Spleen (tissue), 11 donors: Measurements from ENCODE around the gene CIAO2B. TPM values are rescaled to one million over a fixed set of nuclear protein-coding genes. Genes with fewer than 3 reads are reported as not detected.

Experiments
- DNase-seq: peaks from one replicate; pipeline ENCODE4 v3.0.0-alpha.2; 2020
- H3K27ac ChIP-seq, 8 donors: fragments of 200-600 bp; sonication (generic) in 7 of 8; 1 replicate in 4 of 8; 2 replicates in 4 of 8; pipeline versions ENCODE4 v1.5.0 to v1.8.0; 2016 to 2021; ENCODE audit warnings: inconsistent platforms in 4 of 8, mild to moderate bottlenecking in 4 of 8, moderate library complexity in 1 of 8
- H3K27me3 ChIP-seq, 7 donors: fragments of 200-600 bp; sonication (generic) in 6 of 7; replicated peaks in 1 of 7; 1 replicate in 4 of 7; 2 replicates in 3 of 7; pipeline versions ENCODE4 v1.5.0 to v1.8.0; 2016 to 2021; ENCODE audit warnings: inconsistent platforms in 3 of 7, mild to moderate bottlenecking in 1 of 7
- H3K36me3 ChIP-seq, 6 donors: fragments of 200-600 bp; sonication (generic) in 5 of 6; 1 replicate in 4 of 6; 2 replicates in 2 of 6; pipeline versions ENCODE4 v1.5.0 to v1.8.0; 2016 to 2021; ENCODE audit warnings: inconsistent platforms in 2 of 6
- H3K4me1 ChIP-seq, 6 donors: fragments of 200-600 bp; sonication (generic) in 5 of 6; 1 replicate in 3 of 6; 2 replicates in 3 of 6; pipeline versions ENCODE4 v1.5.0 to v1.8.0; 2016 to 2021; ENCODE audit warnings: inconsistent platforms in 3 of 6
- H3K4me3 ChIP-seq, 8 donors: fragments of 200-600 bp; sonication (generic) in 7 of 8; 1 replicate in 4 of 8; 2 replicates in 4 of 8; pipeline versions ENCODE4 v1.5.0 to v1.8.0; 2016 to 2021; ENCODE audit warnings: inconsistent platforms in 4 of 8, mild to moderate bottlenecking in 4 of 8, moderate library complexity in 2 of 8
- H3K9me3 ChIP-seq, 8 donors: fragments of 200-600 bp; sonication (generic) in 7 of 8; 1 replicate in 4 of 8; 2 replicates in 4 of 8; pipeline versions ENCODE4 v1.5.0 to v1.8.0; 2016 to 2021; ENCODE audit warnings: inconsistent platforms in 4 of 8
- POLR2A ChIP-seq, 3 donors: fragments of 450-650 bp; IDR thresholded peaks; one replicate each; pipeline ENCODE4 v1.5.1; 2017; ENCODE audit warnings: antibody characterized with exemption in 3 of 3, mild to moderate bottlenecking in 1 of 3
- POLR2AphosphoS5 ChIP-seq, 3 donors: sonication (generic); formaldehyde crosslinking; IDR thresholded peaks; one replicate each; pipeline ENCODE4 v1.5.1; 2017; ENCODE audit warnings: antibody characterized with exemption in 3 of 3
- WGBS, 5 donors: extraction: QIAGEN DNeasy Blood & Tissue Kit in 3 of 5; methylation state at CpG; one replicate each; pipeline versions ENCODE4 v1.1.5 to v1.1.7; 2013 to 2018; 5-methylcytosine and 5-hydroxymethylcytosine counted together
- intact Hi-C: fragments of 100-400 bp; cut with DNase I; formaldehyde crosslinking; loops from one replicate; pipeline ENCODE4 v1.15.0; 2023; ENCODE audit warnings: low total_unique reads
- polyA plus RNA-seq, 3 donors: library from polyadenylated mRNA; stranded (reverse); fragments of 200-250 nt; gene quantifications; one replicate each; pipeline ENCODE4 v1.2.1, GENCODE V29; 2013
- total RNA-seq, 7 donors: library from RNA; depleted of rRNA in 3 of 7; stranded (reverse); fragments of >200 nt in 3 of 7; fragmentation: NEBNext Ultra II Directional in 4 of 7; extraction: Animal tissue kit (Norgen Biotek cat#: 25700) in 4 of 7; gene quantifications; one replicate each; pipeline versions ENCODE4 v1.1.0 to v1.2.1, GENCODE V29; 2016 to 2021
- TF ChIP-seq, protein P1 (sequence below), 11 experiments: fragments of 200-600 bp in 7 of 11; fragments of 450-650 bp in 4 of 11; sonication (generic) in 4 of 11; IDR thresholded peaks in 8 of 11; conservative IDR thresholded peaks in 3 of 11; 1 replicate in 7 of 11; 2 replicates in 4 of 11; pipeline versions ENCODE4 v1.4.0 to v1.8.0; 2016 to 2021; ENCODE audit warnings: antibody characterized with exemption in 11 of 11, inconsistent platforms in 4 of 11, mild to moderate bottlenecking in 1 of 11
- donor health status: healthy with polysubstance abuse.
- donor health status: DM: no; HTN: no; CAD: no; lungs with moderate emphysema.
- donor health status: DM: no; HTN: no; CAD: no.
- donor health status: Bipolar disorder and iron deficiency.
- donor health status: healthy.
- donor health status: DM: no; HTN: no; CAD: no.
- donor health status: DM: yes; HTN: yes; CAD: no.

CIAO2B gene
- total and polyA plus RNA-seq, 10 donors = 46.8 to 168 (median 58.1) TPM

DNA sequence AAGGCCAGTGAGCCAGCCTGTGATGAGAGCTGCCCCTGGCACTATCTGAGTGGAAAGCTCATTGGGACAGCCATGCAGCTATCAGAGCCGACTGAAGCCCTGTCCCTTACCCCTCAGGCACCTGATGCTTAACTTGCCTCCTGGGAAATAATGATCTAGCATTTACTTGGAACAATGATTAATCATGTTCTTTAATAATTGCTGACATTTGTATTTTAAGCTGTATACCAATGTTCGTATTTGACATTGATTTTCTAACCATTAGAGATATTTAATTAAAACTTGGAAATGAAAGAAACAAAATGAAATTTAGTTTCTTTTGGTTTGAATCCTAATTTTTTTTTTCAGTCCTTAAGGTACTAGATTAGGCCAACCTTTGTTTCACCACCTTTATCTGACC, 43.4 kb downstream of the CIAO2B start:
- Histone ChIP-seq H3K4me3 (no peak overlapping the region), H3K27ac (no peak overlapping the region), H3K27me3 (no peaks in the 10 kb centered on the region), H3K36me3 (peaks cover 0 to 22% (median under 1%) of the 10 kb centered on the region in 6 donors), H3K9me3 (no peaks in the 10 kb centered on the region), H3K4me1 (no peaks in the 10 kb centered on the region)
- TF ChIP-seq POLR2AphosphoS5 (IDR thresholded peaks at IDR 0.05) (no peak), POLR2A (IDR thresholded peaks at IDR 0.05) (no peak)
- TF ChIP-seq, protein P1, sequence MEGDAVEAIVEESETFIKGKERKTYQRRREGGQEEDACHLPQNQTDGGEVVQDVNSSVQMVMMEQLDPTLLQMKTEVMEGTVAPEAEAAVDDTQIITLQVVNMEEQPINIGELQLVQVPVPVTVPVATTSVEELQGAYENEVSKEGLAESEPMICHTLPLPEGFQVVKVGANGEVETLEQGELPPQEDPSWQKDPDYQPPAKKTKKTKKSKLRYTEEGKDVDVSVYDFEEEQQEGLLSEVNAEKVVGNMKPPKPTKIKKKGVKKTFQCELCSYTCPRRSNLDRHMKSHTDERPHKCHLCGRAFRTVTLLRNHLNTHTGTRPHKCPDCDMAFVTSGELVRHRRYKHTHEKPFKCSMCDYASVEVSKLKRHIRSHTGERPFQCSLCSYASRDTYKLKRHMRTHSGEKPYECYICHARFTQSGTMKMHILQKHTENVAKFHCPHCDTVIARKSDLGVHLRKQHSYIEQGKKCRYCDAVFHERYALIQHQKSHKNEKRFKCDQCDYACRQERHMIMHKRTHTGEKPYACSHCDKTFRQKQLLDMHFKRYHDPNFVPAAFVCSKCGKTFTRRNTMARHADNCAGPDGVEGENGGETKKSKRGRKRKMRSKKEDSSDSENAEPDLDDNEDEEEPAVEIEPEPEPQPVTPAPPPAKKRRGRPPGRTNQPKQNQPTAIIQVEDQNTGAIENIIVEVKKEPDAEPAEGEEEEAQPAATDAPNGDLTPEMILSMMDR (IDR thresholded peaks at IDR 0.05 in 8 of 11, conservative IDR thresholded peaks at IDR 0.05 in 3 of 11) = no peak
- 85 to 93% (median 90%) methylated on average over 2 of the region's 2 CpGs for WGBS, 5 donors
- no peak for DNase-seq
- intact Hi-C loops = no loop called here

DNA sequence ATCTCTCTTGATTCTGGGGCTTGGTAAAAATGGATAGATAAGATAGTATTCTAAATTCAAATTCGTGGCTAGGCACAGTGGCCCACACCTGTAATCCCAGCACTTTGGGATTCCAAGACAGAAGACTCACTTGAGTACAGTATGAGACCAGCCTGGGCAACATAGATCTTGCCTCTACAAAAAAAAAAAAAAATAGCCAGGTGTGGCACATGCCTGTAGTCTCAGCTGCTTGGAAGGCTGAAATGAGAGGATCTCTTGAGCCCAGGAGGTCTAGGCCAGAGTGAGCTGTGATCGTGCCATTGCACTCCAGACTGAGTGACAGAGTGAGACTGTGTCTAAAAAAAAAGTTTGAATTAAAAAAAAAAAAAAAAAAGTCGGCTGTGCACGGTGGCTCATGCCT, 44.6 kb downstream of the CIAO2B start:
- no peak for DNase-seq
- H3K27me3 ChIP-seq = no peaks in the 10 kb centered on the region
- H3K4me1 ChIP-seq = no peaks in the 10 kb centered on the region
- 74 to 87% (median 79%) methylated on average over 4 of the region's 4 CpGs for WGBS, 5 donors
- intact Hi-C loops = no loop called here
- no peaks in the 10 kb centered on the region for H3K9me3 ChIP-seq
- H3K36me3 ChIP-seq = peaks cover 0 to 34% (median 12%) of the 10 kb centered on the region in 6 donors
- no peak for TF ChIP-seq POLR2A (IDR thresholded peaks at IDR 0.05)
- TF ChIP-seq, protein P1 (IDR thresholded peaks at IDR 0.05 in 8 of 11, conservative IDR thresholded peaks at IDR 0.05 in 3 of 11) = no peak
- TF ChIP-seq POLR2AphosphoS5 (IDR thresholded peaks at IDR 0.05) = no peak
- H3K4me3 ChIP-seq = no peak overlapping the region
- no peak overlapping the region for H3K27ac ChIP-seq

DNA sequence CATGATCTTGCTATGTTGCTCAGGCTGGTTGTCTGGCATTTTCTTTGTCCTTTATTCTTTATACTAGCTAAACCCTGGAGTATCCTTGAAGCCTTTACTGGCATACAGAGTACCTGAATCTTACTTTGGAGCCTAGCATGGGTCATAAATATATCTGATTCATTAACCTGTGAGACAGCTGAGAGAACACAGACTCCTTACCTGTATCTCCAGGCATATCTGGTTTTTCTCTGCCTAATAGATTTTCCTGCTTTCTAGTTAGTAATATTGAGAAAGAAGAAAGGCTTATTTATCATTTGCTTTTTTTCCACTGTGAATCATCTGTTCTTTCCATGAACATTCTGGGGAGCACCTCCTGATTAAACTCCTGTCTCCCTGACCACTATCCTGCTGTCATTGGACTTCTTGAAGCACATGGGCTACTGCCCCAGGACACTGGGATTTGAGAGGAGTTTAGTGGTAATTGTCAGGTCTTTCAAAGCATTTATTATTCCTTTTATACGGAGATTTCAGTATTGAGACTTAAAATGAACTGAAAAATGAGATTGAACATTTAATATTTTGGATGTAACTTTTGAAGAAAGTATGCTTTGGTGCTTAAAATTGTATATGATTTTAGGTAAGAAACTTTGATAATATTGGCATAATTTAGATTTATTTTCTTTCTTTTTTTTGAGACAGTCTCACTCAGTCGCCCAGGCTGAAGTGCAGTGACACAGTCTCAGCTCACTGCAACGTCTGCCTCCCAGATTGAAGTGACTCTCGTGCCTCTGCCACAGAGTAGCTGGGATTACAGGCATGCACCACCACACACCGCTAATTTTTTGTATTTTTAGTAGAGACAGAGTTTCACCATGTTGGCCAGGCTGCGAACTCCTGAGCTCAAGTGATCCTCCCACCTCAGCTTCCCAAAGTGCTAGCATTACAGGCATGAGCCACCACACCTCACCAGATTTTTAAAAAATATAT, 45.3 kb downstream of the CIAO2B start:
- 92 to 96% (median 94%) methylated on average over 6 of the region's 6 CpGs for WGBS, 5 donors
- H3K27ac ChIP-seq = no peak overlapping the region
- no peaks in the 10 kb centered on the region for H3K9me3 ChIP-seq
- peaks cover 0 to 41% (median 18%) of the 10 kb centered on the region in 6 donors for H3K36me3 ChIP-seq
- TF ChIP-seq POLR2A (IDR thresholded peaks at IDR 0.05) (no peak), POLR2AphosphoS5 (IDR thresholded peaks at IDR 0.05) (no peak)
- TF ChIP-seq, protein P1 (IDR thresholded peaks at IDR 0.05 in 8 of 11, conservative IDR thresholded peaks at IDR 0.05 in 3 of 11) = no peak
- DNase-seq = no peak
- H3K27me3 ChIP-seq = no peaks in the 10 kb centered on the region
- no peaks in the 10 kb centered on the region for H3K4me1 ChIP-seq
- no peak overlapping the region for H3K4me3 ChIP-seq
- intact Hi-C loops = no loop called here

DNA sequence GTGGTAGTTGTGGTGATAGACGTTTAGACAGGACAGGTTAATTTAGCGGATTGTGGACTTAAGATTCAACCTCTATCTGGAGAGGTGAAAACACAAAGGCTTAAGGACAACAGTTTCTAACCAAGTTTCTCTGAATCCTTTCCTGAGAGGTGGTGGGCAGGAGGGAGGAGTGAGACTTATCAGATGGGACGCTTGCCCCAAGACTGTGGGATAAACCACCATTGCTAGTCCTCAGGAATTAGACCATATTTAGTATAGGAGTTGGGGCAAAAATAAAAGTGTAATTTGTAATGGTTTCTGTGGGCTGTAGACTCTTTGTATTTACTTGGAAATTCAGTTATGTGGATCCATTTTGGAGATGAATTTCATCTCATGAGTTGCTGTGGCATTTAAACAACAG, 47.3 kb downstream of the CIAO2B start:
- intact Hi-C loops = no loop called here
- no peak for TF ChIP-seq POLR2AphosphoS5 (IDR thresholded peaks at IDR 0.05)
- TF ChIP-seq POLR2A (IDR thresholded peaks at IDR 0.05) = no peak
- TF ChIP-seq, protein P1 (IDR thresholded peaks at IDR 0.05 in 8 of 11, conservative IDR thresholded peaks at IDR 0.05 in 3 of 11) = no peak

More for the DNA sequence above, 47.3 kb downstream of the CIAO2B start:
- Histone ChIP-seq H3K36me3 (peaks cover 0 to 42% (median 18%) of the 10 kb centered on the region in 6 donors), H3K4me3 (no peak overlapping the region), H3K9me3 (no peaks in the 10 kb centered on the region), H3K4me1 (peaks cover 0 to 9% (median 2%) of the 10 kb centered on the region in 6 donors), H3K27me3 (no peaks in the 10 kb centered on the region), H3K27ac (no peak overlapping the region)
- DNase-seq = no peak
- 66 to 86% (median 76%) methylated on average over 3 of the region's 3 CpGs for WGBS, 5 donors
